Activated naive CD4-positive, alpha-beta T cell treated with anti-CD3 and anti-CD28 coated beads for 36 hours (primary cell): ENCODE data around the gene UST. TPM values are rescaled to one million over a fixed set of nuclear protein-coding genes. Genes with fewer than 3 reads are reported as not detected.
A peak's percentile ranks its signal among the peaks of the same experiment; 100 is the strongest.

Experiments used
- CTCF ChIA-PET: fragments of 350-600 bp; sonication (Branson Sonifier 250); formaldehyde crosslinking; loops from one replicate; lab custom pipeline; 2021; ENCODE audit warnings: antibody characterized with exemption; lab: Charles Lee
- DNase-seq: peaks from one replicate; pipeline ENCODE4 v3.0.0-alpha.2; 2020
- H3K27ac Mint-ChIP-seq: one replicate; pipeline ENCODE4 v1.8.0; 2021; ENCODE audit warnings: mild to moderate bottlenecking, mixed read lengths
- H3K27me3 Mint-ChIP-seq: one replicate; pipeline ENCODE4 v1.8.0; 2021; ENCODE audit warnings: low read depth, mixed read lengths
- H3K36me3 Mint-ChIP-seq: one replicate; pipeline ENCODE4 v1.8.0; 2021; ENCODE audit warnings: low read depth, mixed read lengths
- H3K4me1 Mint-ChIP-seq: one replicate; pipeline ENCODE4 v1.8.0; 2021; ENCODE audit warnings: low read depth, mixed read lengths
- H3K4me3 Mint-ChIP-seq: one replicate; pipeline ENCODE4 v1.8.0; 2021; ENCODE audit warnings: mild to moderate bottlenecking, moderate library complexity, mixed read lengths
- H3K9me3 Mint-ChIP-seq: one replicate; pipeline ENCODE4 v1.8.0; 2021; ENCODE audit warnings: mixed read lengths
- intact Hi-C: fragments of 100-400 bp; cut with micrococcal nuclease; formaldehyde crosslinking; loops from one replicate; pipeline ENCODE4 v1.15.1; 2023
- total RNA-seq, 2 experiments: library from RNA; stranded (reverse); gene quantifications; one replicate each; pipeline ENCODE4 v1.2.3, GENCODE V29; 2021

UST gene
- total RNA-seq, 2 experiments from 2014 or later: 0.20 to 0.74 TPM

DNA sequence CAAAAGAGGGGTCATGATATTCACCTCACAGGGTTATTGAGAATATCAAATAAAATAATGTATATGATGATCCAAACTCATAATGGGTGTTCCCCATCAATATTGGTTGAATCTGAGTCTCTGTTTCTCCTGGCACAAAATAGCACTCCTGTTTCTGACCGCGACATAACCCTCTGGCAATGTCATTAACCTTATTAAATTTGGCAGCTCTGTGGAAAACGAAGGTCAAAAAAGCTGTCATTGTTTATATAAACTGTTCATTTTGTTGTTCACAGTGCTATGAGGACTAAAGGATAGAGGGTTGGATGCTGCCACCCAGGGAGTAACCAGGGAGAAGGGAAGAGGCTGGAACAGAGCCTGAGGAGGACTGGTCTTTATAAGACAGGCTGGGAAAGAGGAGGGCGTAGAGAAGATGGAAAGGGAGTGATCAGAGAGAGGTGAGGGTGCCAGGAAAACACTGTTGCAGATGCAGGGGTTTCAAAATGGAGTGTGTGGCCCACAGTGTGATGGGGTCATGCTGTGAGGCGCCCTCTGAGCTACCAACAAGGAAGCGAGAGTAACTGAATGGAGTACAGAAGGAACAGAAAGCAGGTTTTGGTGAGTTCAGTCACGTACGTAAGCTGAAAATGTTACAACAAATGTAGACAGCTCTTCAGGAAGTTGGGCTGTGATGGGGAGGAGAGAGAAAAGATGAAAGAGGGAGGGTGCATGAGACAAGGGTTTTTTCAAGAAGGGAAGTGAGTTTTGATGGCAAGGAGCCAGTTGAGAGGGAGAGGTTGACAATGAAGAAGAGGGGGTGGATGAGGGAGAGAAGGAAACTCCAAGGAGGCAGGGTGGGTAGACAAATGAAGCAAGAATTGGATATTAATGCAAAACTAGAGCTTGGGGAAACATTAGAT lies 319.1 kb downstream of the UST start:
- Mint-ChIP-seq H3K36me3 (no peaks in the 10 kb centered on the region), H3K4me3 (peak overlapping the region; percentile 39), H3K9me3 (no peaks in the 10 kb centered on the region), H3K27ac (peak overlapping the region; percentile 93), H3K4me1 (peaks cover 29% of the 10 kb centered on the region), H3K27me3 (no peaks in the 10 kb centered on the region)
- intact Hi-C loops: loop anchor here (1.0 kb wide), 3 partner anchors 10 to 33 kb away; no protein-coding TSS in a partner anchor
- DNase-seq: peak; percentile 66
- CTCF ChIA-PET: interaction anchor here (0.9 to 5.0 kb wide), 10 partner anchors 10 to 366 kb away, joined by 3 to 24 read pairs (median 4); no protein-coding TSS in a partner anchor

DNA sequence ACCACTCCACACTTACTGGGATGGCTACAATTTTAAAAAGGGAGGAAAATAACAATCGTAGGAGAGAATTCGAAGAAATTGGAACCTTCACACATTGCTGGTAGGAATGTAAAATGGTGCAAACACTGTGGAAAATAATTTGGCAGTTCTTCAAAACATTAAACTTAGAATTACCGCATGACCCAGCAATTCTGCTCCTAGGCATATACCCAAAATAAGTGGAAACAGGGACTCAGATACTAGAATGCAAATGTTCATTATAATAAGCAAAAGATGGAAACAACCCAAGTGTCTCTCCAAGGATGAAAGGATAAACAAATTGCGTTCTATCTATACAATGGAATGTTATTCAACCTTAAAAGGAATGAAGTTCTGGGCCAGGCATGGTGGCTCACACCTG lies 325.2 kb downstream of the UST start:
- DNase-seq: no peak
- Mint-ChIP-seq H3K4me3 (no peak overlapping the region), H3K9me3 (no peaks in the 10 kb centered on the region), H3K27ac (no peak overlapping the region), H3K27me3 (no peaks in the 10 kb centered on the region), H3K36me3 (no peaks in the 10 kb centered on the region), H3K4me1 (peaks cover 18% of the 10 kb centered on the region)
- intact Hi-C loops: no loop called here
- CTCF ChIA-PET: no interaction called here

DNA sequence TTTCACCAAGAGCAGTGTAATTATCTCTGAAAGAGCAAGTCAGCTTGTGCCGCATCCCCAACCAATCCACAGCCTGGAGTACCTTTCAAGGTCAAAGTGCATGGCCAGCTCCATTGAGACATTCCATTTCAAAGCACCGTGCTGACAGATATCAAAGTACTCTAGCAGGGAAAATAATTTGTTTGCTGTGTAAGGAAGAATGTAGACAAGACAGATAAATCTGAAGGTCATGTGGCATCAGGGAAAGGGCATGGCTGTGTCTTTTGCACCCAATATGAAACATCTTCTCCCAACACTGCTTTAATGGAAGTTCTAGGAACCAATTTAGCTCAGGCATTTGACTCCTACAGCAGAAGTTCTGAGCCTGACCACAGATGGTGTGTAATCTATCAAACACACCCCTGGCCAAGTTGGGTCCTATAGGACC lies 328.0 kb downstream of the UST start:
- intact Hi-C loops: no loop called here
- Mint-ChIP-seq H3K4me3 (no peak overlapping the region), H3K9me3 (no peaks in the 10 kb centered on the region), H3K27ac (no peak overlapping the region), H3K4me1 (peaks cover 27% of the 10 kb centered on the region), H3K27me3 (no peaks in the 10 kb centered on the region), H3K36me3 (no peaks in the 10 kb centered on the region)
- CTCF ChIA-PET: interaction anchor here (0.7 to 4.1 kb wide), 5 partner anchors 12 to 472 kb away, joined by 3 to 26 read pairs (median 5); no protein-coding TSS in a partner anchor
- no peak for DNase-seq

DNA sequence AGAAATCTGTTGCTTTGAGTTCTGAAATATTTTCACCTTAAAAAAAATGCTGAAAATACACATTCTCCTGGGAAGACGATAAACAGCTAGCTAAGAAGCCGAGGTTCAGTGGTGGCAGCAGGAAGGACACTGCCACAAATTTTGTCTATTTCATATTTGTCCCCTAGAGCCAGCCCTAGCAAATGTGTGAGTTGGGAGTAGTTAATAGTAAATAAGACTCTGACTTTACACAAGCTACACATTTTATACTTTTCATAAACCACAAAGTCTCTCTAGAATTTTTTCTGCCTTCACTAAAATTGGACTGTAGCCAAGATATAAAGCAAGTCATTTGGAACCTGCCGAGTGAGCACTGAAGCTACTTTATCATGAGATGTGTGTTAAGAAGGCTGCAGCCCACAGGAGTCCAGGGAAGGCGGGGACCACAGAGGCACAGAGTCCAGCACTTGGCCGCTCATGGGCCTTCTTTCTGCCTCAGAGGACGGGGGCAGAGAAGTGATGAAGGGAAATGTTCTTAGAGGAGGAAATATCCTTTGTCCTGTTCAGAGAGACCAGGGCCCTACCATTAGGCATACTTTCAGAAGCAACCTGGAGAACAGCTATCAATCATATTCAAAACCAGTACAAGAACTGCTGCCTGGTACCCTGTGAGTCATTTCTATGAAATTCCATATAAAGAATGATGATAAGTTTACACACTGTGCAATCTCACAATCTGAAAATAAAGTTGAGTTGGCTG lies 329.0 kb downstream of the UST start:
- H3K27me3 Mint-ChIP-seq: no peaks in the 10 kb centered on the region
- intact Hi-C loops: loop anchor here (1.0 kb wide), 1 partner anchor 9 kb away; no protein-coding TSS in a partner anchor
- no peak for DNase-seq
- H3K27ac Mint-ChIP-seq: peak overlapping the region; percentile 28
- no peaks in the 10 kb centered on the region for H3K9me3 Mint-ChIP-seq
- peaks cover 28% of the 10 kb centered on the region for H3K4me1 Mint-ChIP-seq
- H3K36me3 Mint-ChIP-seq: no peaks in the 10 kb centered on the region
- no peak overlapping the region for H3K4me3 Mint-ChIP-seq
- CTCF ChIA-PET: interaction anchor here (0.7 to 4.1 kb wide), 12 partner anchors 10 to 441 kb away, joined by 3 to 26 read pairs (median 3); no protein-coding TSS in a partner anchor

DNA sequence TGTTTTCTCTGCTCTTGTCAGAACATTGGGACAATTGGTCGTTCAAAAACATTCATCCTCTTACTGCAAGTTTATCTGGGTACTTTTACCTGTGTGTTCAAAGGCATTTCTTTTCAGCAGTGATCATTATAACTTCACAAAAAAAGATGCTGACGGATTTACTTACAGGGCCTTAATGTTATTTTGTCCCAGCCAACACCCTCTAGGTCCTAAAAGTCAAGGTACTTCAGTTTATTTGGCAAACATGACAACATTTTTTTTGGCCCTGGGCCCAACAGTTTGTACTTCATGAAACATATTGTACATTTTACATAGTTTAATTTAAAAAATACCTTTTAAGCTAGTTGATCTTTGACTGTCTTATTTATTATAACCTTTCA lies 329.5 kb downstream of the UST start:
- no peak overlapping the region for H3K4me3 Mint-ChIP-seq
- H3K9me3 Mint-ChIP-seq: no peaks in the 10 kb centered on the region
- intact Hi-C loops: loop anchor here (1.0 kb wide), 1 partner anchor 10 kb away; no protein-coding TSS in a partner anchor
- peaks cover 31% of the 10 kb centered on the region for H3K4me1 Mint-ChIP-seq
- H3K27me3 Mint-ChIP-seq: no peaks in the 10 kb centered on the region
- no peaks in the 10 kb centered on the region for H3K36me3 Mint-ChIP-seq
- no peak overlapping the region for H3K27ac Mint-ChIP-seq
- DNase-seq: no peak
- CTCF ChIA-PET: interaction anchor here (0.7 to 4.1 kb wide), 11 partner anchors 10 to 441 kb away, joined by 3 to 26 read pairs (median 3); no protein-coding TSS in a partner anchor

DNA sequence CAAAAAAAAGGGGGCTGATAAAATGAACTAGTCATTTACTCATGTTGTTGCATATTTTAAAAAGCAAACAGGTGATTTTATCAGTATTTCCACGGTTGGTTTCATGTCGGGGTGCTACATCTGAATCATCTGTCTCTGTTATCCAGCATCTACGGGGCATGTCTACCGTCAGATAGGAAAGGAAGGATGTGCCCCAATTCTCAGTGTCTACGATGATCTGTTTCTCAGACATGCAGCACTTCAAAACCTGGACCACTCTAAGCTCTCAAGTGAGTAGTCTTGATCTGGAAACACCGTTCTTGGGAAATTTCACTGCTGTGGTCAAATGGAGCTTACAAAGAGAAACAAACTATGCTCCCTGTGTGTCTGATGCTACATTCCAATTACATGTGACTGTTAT lies 330.4 kb downstream of the UST start:
- H3K4me3 Mint-ChIP-seq: no peak overlapping the region
- peak overlapping the region; percentile 63 for H3K27ac Mint-ChIP-seq
- no peaks in the 10 kb centered on the region for H3K9me3 Mint-ChIP-seq
- no peaks in the 10 kb centered on the region for H3K36me3 Mint-ChIP-seq
- peak; percentile 43 for DNase-seq
- CTCF ChIA-PET: interaction anchor here (0.6 to 4.1 kb wide), 11 partner anchors 11 to 440 kb away, joined by 3 to 26 read pairs (median 3); no protein-coding TSS in a partner anchor
- H3K27me3 Mint-ChIP-seq: no peaks in the 10 kb centered on the region
- H3K4me1 Mint-ChIP-seq: peaks cover 36% of the 10 kb centered on the region
- intact Hi-C loops: loop anchor here (1.0 kb wide), 1 partner anchor 45 kb away; no protein-coding TSS in a partner anchor

DNA sequence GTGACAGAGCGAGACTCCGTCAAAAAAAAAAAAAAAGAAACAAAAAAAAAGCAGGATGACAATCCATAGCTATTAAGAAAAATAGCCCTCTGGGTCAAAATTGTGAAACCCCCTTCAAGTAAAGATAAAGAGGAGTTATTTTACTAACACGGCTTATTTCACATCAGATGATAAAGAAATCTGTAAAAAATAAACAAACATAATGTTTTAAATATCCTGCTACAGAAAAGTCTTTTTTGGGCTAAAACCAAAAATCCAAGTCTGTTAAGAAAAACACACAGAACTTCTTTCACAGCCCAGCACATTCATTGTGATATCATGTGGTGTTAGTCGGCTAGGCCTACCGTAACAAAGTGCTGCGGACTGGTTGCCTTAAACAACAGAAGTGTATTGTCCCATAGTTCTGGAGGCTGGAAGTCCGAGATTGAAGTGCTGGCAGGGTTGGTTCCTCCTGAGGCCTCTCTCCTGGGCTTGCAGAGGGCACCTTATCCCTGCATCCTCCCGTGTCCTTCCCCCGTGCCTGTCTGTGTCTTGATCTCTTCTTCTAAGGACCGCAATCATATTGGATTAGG lies 331.5 kb downstream of the UST start:
- no peaks in the 10 kb centered on the region for H3K36me3 Mint-ChIP-seq
- peaks cover 45% of the 10 kb centered on the region for H3K4me1 Mint-ChIP-seq
- DNase-seq: no peak
- intact Hi-C loops: no loop called here
- no peak overlapping the region for H3K4me3 Mint-ChIP-seq
- CTCF ChIA-PET: interaction anchor here (0.9 to 4.1 kb wide), 3 partner anchors 15 to 354 kb away, joined by 3 to 26 read pairs (median 7); no protein-coding TSS in a partner anchor
- H3K9me3 Mint-ChIP-seq: no peaks in the 10 kb centered on the region
- no peaks in the 10 kb centered on the region for H3K27me3 Mint-ChIP-seq
- no peak overlapping the region for H3K27ac Mint-ChIP-seq

DNA sequence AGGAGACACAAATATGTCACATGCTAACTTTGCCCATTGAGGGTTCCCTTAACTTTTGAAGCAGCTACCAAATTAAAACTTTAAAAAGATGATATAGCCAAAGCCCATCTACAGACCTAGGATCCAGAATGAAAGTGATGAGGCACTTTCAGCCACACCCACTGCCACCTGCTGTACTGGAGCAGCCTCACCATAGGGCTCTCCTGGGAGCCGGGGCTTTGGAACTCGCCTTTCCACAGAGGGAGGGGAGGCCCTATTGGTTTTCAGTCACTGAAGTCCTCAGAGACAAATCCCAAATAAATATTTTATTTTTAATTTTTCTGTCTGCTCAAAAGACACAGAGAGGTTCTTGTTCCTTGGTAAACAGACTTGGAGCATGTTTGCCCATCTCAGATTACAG lies 332.6 kb downstream of the UST start:
- H3K9me3 Mint-ChIP-seq: no peaks in the 10 kb centered on the region
- H3K4me3 Mint-ChIP-seq: no peak overlapping the region
- CTCF ChIA-PET: interaction anchor here (1.3 to 1.7 kb wide), 3 partner anchors 13 to 51 kb away, joined by 3 to 9 read pairs (median 3); no protein-coding TSS in a partner anchor
- H3K4me1 Mint-ChIP-seq: peaks cover 57% of the 10 kb centered on the region
- H3K27me3 Mint-ChIP-seq: no peaks in the 10 kb centered on the region
- intact Hi-C loops: no loop called here
- no peak overlapping the region for H3K27ac Mint-ChIP-seq
- DNase-seq: no peak
- no peaks in the 10 kb centered on the region for H3K36me3 Mint-ChIP-seq

DNA sequence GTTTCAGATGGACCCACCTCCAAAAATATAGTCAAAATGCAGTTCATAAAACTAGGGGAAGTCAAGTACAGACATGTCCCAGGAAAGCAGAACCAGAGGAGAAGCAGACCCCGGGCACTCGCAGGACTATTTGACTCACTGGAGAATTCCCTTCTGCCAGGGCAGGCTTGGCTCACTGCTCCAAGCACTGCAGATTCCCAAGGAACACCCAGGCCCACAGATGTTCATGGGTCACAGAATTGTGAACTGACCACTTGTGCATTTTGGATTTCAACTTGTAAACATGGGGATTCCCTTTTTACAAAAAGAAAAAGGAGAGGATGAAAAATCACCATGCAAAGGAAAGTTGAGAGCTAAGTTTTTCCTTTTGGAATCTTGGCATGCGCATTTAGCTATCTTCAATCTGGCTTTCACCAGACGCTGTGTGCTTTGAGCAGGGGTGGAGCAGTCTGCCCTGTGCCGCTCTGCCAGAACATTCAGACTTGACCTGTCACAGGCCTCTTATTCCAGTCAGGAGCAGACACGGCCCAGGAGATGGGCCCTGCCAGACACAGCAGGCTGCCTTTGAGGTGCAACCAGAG lies 333.2 kb downstream of the UST start:
- DNase-seq: no peak
- intact Hi-C loops: no loop called here
- Mint-ChIP-seq H3K36me3 (no peaks in the 10 kb centered on the region), H3K4me3 (no peak overlapping the region), H3K27me3 (no peaks in the 10 kb centered on the region), H3K27ac (no peak overlapping the region), H3K9me3 (no peaks in the 10 kb centered on the region), H3K4me1 (peaks cover 62% of the 10 kb centered on the region)
- CTCF ChIA-PET: interaction anchor here (0.6 to 1.7 kb wide), 9 partner anchors 13 to 449 kb away, joined by 3 to 17 read pairs (median 3); no protein-coding TSS in a partner anchor

DNA sequence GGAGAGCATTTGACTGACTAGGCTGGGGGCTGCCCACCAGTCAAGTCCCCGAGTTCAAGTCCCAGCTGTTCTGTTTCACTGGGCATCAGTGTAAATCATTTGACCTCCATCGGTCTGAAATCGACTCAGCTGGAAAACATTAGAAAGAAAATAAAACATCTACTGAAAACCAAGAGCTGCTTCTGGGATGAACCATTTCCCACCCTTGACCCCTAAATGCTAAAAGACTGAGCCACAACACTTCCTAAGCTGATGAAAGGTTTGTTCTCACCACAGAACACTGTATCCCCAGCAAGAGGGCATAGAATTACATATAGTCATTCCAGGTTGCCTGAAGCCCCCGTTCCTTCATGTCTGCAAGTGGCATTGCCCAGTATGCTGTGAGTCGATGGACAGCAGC lies 333.7 kb downstream of the UST start:
- no peak overlapping the region for H3K27ac Mint-ChIP-seq
- CTCF ChIA-PET: interaction anchor here (0.6 to 1.7 kb wide), 9 partner anchors 14 to 448 kb away, joined by 3 to 17 read pairs (median 3); no protein-coding TSS in a partner anchor
- no peak for DNase-seq
- no peaks in the 10 kb centered on the region for H3K36me3 Mint-ChIP-seq
- no peak overlapping the region for H3K4me3 Mint-ChIP-seq
- H3K27me3 Mint-ChIP-seq: no peaks in the 10 kb centered on the region
- H3K9me3 Mint-ChIP-seq: no peaks in the 10 kb centered on the region
- H3K4me1 Mint-ChIP-seq: peaks cover 64% of the 10 kb centered on the region
- intact Hi-C loops: no loop called here

DNA sequence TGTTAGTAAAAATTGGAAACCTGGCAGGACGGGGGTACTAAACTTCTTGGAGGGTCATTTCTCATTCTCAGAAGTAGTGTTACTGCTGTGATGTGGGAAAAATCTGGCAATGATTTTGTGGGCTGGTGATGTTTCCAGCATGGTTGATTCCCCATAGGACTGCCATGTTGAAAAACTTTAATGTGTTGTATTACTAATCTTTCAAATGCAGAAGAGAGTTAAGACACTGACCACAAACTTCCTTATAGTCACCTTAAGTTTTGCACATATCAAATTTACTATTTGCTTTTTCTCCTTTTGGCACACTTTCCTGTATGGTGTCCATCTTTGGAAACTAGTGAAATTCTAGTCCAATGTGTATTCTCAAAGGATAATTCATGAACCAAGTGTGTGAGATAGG lies 334.5 kb downstream of the UST start:
- Mint-ChIP-seq H3K36me3 (no peaks in the 10 kb centered on the region), H3K27ac (no peak overlapping the region), H3K4me3 (no peak overlapping the region), H3K4me1 (peaks cover 59% of the 10 kb centered on the region), H3K9me3 (no peaks in the 10 kb centered on the region), H3K27me3 (no peaks in the 10 kb centered on the region)
- no peak for DNase-seq
- CTCF ChIA-PET: interaction anchor here (1.2 to 1.7 kb wide), 5 partner anchors 35 to 436 kb away, joined by 3 to 17 read pairs (median 6); no protein-coding TSS in a partner anchor
- intact Hi-C loops: no loop called here
